AG04449 (cell line): ENCODE data around the gene ESRRA.

ENCODE experiments used
- CTCF ChIA-PET: fragments of 350-600 bp; formaldehyde crosslinking; extraction: SDS; loops from one replicate; lab custom pipeline; 2021; ENCODE audit warnings: antibody characterized with exemption; lab: Yijun Ruan, JAX
- POLR2A ChIA-PET: fragments of 400-600, 350-600 bp; formaldehyde crosslinking; extraction: SDS; loops from one replicate; lab custom pipeline; 2020; ENCODE audit warnings: antibody characterized with exemption, inconsistent platforms; lab: Yijun Ruan, JAX
- DNase-seq: peaks from one replicate; pipeline ENCODE4 v3.0.0-alpha.2; 2010; ENCODE audit warnings: low read depth, low spot score
- H3K4me3 ChIP-seq: 2 replicates; pipeline ENCODE4 v1.5.1; 2011; ENCODE audit warnings: low read depth, mild to moderate bottlenecking, control low read depth, low read length
- TF ChIP-seq, protein P1 (sequence below): IDR thresholded peaks from one replicate; pipeline ENCODE4 v1.5.1; 2011; ENCODE audit warnings: mild to moderate bottlenecking, moderate library complexity, low read length, control low read depth, inconsistent platforms; ENCODE audit not compliant: insufficient read depth; ENCODE audit errors: missing control alignments

The ESRRA gene

DNA sequence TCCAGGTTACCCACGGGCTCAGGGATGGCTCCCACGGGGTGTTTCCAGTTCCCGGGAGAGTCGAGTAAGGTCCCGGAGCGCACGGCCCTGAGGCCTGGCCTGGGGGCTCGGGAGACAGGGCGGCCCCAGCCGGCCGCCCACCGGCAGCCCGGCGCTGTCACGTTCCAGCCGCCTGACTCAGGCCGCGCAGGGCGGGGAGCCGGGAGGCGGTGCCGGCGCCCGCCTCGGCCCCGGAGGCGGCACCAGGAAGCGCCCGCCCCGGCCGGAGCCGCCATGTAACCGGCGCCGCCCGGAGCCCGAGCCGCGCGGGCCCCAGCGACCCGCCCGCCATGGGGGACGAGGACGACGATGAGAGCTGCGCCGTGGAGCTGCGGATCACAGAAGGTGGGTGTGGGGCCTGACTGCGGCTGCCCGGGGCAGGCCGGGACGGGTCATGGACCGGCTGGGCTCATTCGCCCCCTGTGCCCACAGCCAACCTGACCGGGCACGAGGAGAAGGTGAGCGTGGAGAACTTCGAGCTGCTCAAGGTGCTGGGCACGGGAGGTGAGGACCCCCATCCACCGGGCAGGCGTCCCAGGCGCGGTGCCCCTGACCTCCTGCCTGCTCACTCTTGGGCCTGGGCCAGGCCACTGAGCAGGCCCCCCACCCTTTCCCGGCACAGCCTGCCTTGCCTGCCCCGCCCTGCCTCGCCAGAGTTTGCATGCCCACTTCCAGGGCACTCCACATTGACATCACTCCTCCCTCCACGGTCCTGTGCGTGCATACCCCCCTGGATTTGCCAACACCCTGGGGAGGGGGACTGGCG, 53.8 kb downstream of the ESRRA start, which contains the start of gene RPS6KA4:
Gene RPS6KA4, plus strand, starts transcription at position 256 of the 805 bp plus-strand sequence. Its CDS starts 74 bp downstream, at position 330.
- peak within 1 kb of the TSS; percentile 94 for H3K4me3 ChIP-seq
- ChIA-PET POLR2A (no interaction called here), CTCF (interaction anchor here (0.9 to 21.8 kb wide), 7 partner anchors 10 to 293 kb away, joined by 3 to 414 read pairs (median 3); partner anchors contain the start of genes CCDC88B, ESRRA, PLCB3 and PRDX5)
- TF ChIP-seq, protein P1, sequence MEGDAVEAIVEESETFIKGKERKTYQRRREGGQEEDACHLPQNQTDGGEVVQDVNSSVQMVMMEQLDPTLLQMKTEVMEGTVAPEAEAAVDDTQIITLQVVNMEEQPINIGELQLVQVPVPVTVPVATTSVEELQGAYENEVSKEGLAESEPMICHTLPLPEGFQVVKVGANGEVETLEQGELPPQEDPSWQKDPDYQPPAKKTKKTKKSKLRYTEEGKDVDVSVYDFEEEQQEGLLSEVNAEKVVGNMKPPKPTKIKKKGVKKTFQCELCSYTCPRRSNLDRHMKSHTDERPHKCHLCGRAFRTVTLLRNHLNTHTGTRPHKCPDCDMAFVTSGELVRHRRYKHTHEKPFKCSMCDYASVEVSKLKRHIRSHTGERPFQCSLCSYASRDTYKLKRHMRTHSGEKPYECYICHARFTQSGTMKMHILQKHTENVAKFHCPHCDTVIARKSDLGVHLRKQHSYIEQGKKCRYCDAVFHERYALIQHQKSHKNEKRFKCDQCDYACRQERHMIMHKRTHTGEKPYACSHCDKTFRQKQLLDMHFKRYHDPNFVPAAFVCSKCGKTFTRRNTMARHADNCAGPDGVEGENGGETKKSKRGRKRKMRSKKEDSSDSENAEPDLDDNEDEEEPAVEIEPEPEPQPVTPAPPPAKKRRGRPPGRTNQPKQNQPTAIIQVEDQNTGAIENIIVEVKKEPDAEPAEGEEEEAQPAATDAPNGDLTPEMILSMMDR: no peak
- no peak for DNase-seq

DNA sequence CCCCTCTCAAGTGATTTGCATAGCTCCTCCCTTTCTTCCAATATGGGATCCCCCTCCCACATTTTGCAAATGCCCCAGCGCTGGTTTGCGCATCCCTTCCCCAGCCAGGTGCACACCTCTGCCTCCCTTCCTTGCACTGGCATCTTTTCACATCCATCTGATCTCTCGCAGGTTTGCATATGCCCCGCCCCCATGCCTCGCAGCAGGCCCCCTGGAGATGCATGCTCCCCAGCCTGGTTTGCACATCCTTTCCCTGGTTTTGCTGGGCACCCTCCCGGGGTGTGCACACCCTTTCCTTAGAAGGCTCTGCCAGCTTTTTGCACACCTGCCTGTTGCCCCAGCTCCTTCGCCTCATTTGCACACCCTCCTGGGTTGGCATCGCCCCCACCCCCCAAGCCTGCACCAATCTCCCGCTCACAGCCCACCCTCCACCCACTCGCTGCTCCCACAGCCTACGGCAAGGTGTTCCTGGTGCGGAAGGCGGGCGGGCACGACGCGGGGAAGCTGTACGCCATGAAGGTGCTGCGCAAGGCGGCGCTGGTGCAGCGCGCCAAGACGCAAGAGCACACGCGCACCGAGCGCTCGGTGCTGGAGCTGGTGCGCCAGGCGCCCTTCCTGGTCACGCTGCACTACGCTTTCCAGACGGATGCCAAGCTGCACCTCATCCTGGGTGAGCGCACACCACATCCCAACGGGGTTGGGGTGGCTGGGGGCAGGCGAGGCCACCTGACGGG, 54.6 kb downstream of the ESRRA start:
- DNase-seq: no peak
- ChIA-PET CTCF (interaction anchor here (0.6 to 21.8 kb wide), 7 partner anchors 13 to 329 kb away, joined by 3 to 414 read pairs (median 4); partner anchors contain the start of genes CCDC88B, PRDX5 and TRMT112), POLR2A (no interaction called here)
- peak overlapping the region; percentile 94 for H3K4me3 ChIP-seq
- TF ChIP-seq, protein P1: no peak

DNA sequence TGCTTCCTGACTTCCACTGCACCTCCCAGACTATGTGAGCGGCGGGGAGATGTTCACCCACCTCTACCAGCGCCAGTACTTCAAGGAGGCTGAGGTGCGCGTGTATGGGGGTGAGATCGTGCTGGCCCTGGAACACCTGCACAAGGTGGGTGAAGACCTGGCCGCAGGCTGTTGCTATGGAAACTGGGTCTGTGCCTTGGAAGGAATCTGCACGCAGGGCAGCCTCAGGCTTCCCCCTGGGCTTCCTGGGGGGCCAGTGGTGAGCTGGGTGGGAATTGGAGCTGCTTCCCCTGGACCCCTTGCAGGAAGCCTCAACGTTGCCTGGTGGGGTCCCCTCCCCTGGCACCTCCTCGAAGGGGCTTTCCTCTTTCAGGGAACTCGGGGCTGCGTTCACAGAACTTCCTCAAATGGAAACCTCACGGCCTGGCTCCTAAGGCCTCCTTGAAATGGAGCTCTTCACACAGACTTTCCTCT, 55.2 kb downstream of the ESRRA start:
- TF ChIP-seq, protein P1: no peak
- H3K4me3 ChIP-seq: peak overlapping the region; percentile 94
- no peak for DNase-seq
- ChIA-PET POLR2A (no interaction called here), CTCF (interaction anchor here (0.6 to 21.8 kb wide), 5 partner anchors 12 to 328 kb away, joined by 3 to 414 read pairs (median 4); partner anchors contain the start of gene CCDC88B)

DNA sequence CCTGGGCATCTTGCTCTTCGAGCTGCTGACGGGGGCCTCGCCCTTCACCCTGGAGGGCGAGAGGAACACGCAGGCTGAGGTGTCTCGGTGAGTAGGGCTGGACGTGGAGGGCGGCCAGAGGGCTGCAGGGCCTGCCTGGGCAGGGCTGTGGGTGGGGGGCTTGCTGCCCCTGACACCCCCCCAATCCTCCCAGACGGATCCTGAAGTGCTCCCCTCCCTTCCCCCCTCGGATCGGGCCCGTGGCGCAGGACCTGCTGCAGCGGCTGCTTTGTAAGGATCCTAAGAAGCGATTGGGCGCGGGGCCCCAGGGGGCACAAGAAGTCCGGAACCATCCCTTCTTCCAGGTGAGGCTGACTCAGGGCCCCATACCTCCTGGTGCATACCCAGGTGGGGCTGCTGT, 56.3 kb downstream of the ESRRA start:
- CTCF ChIA-PET: interaction anchor here (1.5 to 21.8 kb wide), 2 partner anchors 22 to 327 kb away, joined by 3 to 414 read pairs; partner anchors contain the start of gene CCDC88B
- POLR2A ChIA-PET: no interaction called here
- TF ChIP-seq, protein P1: no peak
- no peak for DNase-seq
- no peak overlapping the region for H3K4me3 ChIP-seq

DNA sequence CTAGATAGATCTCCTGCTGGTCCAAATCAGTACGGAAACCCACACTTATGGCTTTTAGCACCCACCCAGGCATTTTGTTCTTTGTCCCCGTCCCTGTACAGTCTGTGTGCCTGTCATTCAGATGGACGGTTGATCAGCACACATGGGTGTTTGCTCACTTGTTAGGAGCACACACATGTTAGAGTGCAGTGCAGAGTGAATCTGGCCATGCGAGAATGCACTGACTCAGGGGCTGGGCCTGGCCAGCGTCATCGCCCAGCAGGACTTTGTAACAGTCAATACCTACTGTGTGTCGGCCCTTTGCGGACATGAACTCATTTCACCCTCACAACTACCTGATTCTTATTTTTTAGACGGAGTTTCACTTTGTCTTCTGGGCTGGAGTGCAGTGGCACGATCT, 57.0 kb downstream of the ESRRA start:
- POLR2A ChIA-PET: no interaction called here
- CTCF ChIA-PET: no interaction called here
- TF ChIP-seq, protein P1: no peak
- no peak for DNase-seq
- no peak overlapping the region for H3K4me3 ChIP-seq
